LNCaP clone FGC (cell line): ENCODE results near the gene RSL1D1.

Experiments
- DNase-seq: peaks from one replicate; pipeline ENCODE4 v3.0.0-alpha.2; 2011; ENCODE audit warnings: low read depth
- H3K4me3 ChIP-seq: 2 replicates; pipeline ENCODE4 v1.5.1; 2011; ENCODE audit warnings: mild to moderate bottlenecking, low read depth, low read length, control low read depth
- TF ChIP-seq, protein P1 (sequence below): IDR thresholded peaks from 2 replicates; pipeline ENCODE4 v1.5.1; 2012; ENCODE audit warnings: mild to moderate bottlenecking; ENCODE audit not compliant: control insufficient read depth, insufficient read depth; ENCODE audit errors: extremely low read depth

The RSL1D1 gene

DNA sequence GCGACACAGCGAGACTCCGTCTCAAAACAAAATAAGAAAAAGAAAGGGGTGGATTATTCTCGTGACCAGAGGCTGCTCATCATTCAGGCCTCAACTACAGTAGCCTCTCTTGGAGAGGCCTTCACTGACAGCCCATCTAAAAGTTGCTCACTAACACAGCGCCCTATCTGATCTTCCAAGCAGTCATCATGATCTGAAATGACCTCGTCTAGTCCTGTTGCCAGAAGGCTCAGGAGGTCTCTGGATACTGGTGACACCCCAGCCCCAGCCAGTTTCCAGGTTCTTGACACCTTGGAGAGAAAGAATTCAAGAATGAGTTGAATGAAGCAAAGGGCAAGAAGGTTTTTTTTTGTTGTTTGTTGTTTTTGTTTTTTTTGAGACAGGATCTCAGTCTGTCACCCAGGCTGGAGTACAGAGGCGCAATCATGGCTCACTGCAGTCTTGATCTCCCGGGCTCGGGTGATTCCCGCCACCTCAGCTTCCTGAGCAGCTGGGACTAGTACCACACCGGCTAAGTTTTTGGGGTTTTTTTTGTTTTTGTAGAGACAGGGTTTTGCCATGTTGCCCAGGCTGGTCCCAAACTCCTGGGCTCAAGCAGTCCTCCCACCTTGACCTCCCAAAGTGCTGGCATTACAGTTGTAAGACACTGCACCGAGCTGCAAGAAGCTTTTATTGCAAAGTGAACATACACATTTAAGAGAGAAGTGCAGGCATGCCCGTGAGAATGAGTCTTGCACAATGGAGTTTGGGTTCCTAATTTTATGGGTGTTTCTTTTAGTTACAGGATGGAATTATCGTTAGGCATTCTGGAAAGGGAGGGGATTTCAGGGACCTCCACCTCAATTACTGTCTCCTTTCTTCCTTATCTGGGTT is 51.6 kb downstream of the RSL1D1 start:
- no peak for DNase-seq
- no peak overlapping the region for H3K4me3 ChIP-seq
- TF ChIP-seq, protein P1, sequence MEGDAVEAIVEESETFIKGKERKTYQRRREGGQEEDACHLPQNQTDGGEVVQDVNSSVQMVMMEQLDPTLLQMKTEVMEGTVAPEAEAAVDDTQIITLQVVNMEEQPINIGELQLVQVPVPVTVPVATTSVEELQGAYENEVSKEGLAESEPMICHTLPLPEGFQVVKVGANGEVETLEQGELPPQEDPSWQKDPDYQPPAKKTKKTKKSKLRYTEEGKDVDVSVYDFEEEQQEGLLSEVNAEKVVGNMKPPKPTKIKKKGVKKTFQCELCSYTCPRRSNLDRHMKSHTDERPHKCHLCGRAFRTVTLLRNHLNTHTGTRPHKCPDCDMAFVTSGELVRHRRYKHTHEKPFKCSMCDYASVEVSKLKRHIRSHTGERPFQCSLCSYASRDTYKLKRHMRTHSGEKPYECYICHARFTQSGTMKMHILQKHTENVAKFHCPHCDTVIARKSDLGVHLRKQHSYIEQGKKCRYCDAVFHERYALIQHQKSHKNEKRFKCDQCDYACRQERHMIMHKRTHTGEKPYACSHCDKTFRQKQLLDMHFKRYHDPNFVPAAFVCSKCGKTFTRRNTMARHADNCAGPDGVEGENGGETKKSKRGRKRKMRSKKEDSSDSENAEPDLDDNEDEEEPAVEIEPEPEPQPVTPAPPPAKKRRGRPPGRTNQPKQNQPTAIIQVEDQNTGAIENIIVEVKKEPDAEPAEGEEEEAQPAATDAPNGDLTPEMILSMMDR = no peak

DNA sequence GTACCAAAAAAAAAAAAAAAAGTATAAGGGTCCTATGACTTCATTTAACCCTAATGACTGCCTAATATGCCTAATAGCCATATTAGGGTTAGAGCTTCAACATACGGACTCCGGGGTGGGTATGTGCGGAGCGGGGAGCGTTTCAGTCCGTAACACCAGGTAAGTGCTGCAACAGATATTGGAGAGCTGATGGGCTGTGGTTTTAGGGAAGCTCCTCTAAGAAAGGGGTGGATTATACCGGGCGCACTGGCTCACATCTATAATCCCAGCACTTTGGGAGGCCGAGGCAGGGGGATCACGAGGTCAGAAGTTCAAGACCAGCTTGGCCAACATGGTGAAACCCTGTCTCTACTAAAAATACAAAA is 52.3 kb downstream of the RSL1D1 start:
- TF ChIP-seq, protein P1 = no peak
- H3K4me3 ChIP-seq = no peak overlapping the region; the same call in 1 of the 2 replicates
- no peak for DNase-seq

DNA sequence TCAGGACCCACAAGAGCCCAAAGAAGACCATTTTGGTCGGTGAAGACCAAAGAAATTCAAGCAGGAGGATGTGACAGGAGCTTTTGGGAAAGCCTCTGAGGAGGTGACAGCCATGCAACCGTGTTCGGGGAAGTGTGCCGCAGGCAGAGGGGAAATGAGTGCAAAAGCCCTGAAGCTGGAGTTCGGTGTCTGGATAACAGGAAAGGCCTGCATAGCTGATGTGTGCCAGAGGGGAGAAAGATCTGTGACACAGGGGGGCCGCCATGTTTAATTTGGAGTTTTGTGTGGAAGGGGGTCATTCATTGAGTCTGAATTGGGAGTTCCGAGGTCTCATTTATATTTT is 53.4 kb downstream of the RSL1D1 start:
- DNase-seq = no peak
- peak overlapping the region; percentile 77 for H3K4me3 ChIP-seq
- TF ChIP-seq, protein P1 = no peak

DNA sequence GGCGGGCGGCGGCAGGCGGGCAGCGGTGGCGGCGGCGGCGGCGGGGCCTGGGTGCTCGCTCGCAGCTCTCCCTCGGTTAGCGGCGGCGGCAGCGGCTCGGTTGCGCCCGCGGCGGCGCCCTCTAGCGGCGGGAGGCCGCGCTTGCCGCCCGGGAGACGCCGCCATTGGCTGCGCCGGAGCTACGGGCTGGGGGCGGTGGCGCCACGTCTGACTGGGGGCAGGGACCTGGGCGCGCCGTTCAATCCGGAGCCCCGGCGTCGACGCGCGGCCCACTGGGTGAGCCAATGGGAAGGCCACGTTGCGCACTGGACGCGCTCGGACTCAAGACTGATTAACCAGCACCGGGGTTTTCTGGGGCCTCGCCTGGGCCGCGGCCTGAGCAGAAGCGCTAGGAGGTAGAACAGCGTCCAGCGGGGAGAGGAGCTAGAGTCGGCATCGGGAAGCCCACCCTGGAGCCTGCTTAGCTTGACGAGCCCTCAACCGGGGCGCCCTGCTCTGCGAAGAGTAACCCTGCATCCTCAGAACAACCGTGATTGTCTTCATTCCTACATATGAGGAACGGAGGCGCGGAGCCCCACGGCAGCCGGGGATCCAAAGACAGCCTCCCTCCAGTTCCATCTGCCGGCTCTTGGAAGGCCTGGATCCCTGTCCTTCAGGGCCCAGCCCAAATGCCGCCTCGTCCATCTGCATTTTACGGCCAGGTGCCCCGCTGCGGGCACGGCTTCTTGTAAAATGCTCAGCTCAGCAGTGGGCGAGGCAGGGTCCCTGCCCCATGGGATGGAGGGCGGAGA is 54.0 kb downstream of the RSL1D1 start, which contains the start of gene ZC3H7A:
Gene ZC3H7A, minus strand, starts transcription at position 93 of the 791 bp plus-strand sequence. CDS start 14,904 bp downstream, outside the sequence.
- peak within 1 kb of the TSS; percentile 91 for H3K4me3 ChIP-seq
- TF ChIP-seq, protein P1 = peak; percentile 88

DNA sequence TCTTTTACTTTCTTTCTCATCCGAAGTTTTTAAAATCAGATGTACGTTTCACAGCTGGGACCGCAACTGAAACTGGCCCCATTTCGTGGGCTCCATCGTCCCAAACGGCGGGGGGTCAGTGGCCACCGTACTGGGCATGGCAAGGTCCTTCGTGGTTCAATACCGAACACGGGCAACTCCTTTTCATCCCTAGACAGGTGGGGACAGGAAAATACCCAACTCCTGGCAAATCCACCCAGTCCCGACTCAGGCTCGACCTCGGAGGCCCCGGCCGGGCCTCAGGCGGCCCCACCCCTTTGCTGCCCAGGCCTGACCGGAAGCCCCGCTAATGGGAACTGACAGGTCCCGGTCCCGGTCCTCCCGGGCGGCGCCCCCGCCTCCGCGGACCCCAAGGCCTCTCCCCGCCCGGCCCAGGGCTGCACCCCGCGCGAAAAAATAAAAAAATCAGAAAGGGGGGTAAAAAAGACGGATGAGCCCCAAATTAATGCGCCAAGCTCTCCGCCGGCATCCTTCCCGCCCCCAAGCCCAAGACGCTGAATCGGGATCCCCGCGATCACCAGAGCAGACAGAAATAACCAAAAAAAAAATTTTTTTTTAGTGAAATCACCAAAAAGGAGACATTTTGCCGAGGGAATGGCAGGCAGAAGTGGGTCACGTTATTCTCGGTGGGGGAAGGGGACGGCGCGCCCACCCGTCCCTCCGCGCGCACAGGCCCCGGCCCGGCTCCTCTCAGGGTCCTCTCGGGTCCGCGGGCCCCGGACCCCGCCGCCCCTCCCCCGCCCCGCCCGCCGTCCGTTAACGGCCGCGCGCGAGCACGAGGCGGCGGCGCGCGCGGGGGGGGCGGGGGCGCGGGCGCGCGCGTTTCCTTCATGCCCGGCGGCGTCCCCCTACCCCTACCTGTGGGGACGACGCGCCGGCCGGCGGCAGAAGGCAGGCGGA is 54.8 kb downstream of the RSL1D1 start:
- TF ChIP-seq, protein P1 = no peak
- no peak for DNase-seq

More for the DNA sequence above, 54.0 kb downstream of the RSL1D1 start, which contains the start of gene ZC3H7A:
- peak; percentile 89 for DNase-seq

DNA sequence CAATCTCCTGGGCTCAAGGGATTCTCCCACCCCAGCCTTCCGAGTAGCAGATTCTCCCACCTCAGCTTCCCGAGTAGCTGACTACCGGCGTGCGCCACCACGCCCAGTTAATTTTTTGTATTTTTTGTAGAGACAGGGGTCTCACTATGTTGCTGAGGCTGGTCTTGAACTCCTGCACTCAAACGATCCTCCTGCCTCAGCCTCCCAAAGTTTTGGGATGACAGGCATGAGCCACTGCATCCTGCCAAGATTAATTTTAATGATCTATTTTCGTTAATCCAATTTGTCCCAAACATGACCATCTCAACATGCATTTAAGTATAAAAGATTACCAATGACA is 55.5 kb downstream of the RSL1D1 start:
- peak overlapping the region; percentile 91 for H3K4me3 ChIP-seq
- no peak for DNase-seq
- TF ChIP-seq, protein P1 = no peak

More for the DNA sequence above, 54.8 kb downstream of the RSL1D1 start:
- peak overlapping the region; percentile 91 for H3K4me3 ChIP-seq
